Measurements from ENCODE around the gene RAVER1. TPM values are rescaled to one million over a fixed set of nuclear protein-coding genes. Genes with fewer than 3 reads are reported as not detected.
A peak's percentile ranks its signal among the peaks of the same experiment; 100 is the strongest.

The RAVER1 gene
- polyA plus RNA-seq, 4 donors: 22.2 to 45.2 (median 35.8) TPM

DNA sequence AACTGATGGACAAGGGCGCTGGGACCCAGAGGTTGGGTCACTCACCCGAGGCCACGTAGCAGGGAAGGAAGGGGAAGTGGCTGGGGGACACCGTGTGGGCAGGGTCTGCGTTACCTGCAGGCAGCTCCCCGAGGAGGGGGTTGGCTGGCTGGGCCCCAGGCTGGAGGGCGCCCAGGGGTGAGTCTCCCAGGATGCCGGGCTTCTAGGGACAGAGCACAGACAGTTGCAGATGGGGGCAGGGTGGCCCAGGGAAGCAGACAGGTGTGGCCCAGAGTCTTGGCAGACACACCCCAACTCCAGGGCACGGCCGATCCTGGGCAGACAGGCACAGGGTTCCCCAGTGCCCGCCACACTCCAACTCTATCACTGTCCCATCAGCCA is 11.9 kb downstream of the RAVER1 start:
- no peak for DNase-seq (ENCODE audit: low read depth in 4 of 4, low spot score in 2 of 4)

DNA sequence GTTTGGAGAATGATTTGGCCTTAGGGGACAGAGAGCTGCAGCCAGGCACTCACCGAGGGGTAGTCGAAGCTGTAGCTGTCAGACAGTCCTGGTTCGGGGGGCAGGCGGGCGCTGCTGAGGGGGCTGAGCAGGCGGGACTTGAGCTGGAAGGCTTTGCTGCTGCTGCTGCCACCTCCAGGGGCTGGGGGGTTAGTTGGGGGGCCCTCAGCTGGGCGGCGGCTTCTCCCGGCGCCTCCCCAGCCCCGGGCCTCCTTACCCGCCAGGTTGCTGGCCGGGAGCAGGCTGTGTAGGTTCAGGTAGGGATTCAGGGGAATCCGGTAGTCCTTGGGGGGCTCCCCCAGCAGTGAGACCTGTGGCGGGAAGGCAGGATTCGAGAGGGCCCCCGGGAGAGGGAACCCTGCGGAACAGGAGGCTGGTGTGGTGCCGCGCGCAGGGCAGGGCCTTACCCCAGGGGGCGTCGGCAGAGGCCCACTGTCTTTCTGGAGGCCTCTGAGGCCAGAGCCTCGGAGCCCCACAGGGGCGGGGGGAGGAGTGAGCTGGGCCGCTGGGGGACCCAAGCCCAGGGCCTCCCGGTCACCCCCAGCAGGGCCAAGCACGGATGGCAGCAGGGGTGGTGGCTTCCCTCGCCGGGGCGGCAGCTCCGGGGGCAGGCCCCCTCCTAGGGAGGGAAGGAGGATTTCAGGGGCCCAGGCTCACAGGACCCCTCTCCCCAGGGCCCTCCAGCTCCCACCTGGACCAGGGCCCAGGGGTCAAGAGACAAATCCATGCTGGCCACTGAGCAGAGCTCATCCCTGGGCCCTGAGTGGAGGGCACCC is 12.5 kb downstream of the RAVER1 start:
- no peak for DNase-seq (ENCODE audit: low read depth in 4 of 4, low spot score in 2 of 4)

DNA sequence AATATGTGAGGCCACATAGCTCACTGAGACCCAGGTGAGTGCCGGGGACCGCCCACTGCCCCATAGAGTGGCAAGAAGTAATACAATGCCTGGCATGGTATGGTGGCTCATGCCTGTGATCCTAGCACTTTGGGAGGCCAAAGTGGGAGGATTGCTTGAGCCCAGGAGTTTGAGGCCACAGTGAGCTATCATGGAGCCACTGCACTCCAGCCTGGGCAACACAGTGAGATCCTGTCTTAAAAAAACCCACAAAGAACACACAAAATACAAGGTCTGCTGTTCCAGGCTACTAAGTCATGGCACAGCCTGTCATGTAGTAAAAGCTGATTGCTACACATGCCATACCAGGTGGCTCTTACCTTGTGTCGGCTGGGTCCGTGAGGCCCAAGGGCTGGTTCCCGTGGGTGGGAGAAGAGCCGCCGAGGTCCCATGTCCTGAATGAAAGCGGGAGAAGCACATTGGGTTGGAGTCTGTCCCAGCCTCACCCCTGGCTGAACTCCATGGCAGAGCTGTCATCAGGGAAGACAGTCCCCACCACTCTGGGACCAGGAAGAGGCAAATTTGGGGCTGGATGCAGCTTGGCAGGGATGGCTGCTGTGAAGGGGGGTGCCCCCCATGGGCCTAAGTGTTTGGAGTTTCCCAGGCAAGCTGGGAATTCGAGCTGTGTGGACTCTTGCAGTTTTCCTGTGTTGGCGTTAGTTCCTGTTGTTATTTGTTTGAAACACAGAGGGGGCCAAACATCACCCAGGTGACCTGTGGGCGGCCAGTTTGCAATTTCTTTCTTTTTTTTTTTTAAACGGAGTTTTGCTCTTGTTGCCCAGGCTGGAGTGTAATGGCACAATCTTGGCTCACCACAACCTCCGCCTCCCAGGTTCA is 14.3 kb downstream of the RAVER1 start:
- DNase-seq (ENCODE audit: low read depth in 4 of 4, low spot score in 2 of 4): no peak

DNA sequence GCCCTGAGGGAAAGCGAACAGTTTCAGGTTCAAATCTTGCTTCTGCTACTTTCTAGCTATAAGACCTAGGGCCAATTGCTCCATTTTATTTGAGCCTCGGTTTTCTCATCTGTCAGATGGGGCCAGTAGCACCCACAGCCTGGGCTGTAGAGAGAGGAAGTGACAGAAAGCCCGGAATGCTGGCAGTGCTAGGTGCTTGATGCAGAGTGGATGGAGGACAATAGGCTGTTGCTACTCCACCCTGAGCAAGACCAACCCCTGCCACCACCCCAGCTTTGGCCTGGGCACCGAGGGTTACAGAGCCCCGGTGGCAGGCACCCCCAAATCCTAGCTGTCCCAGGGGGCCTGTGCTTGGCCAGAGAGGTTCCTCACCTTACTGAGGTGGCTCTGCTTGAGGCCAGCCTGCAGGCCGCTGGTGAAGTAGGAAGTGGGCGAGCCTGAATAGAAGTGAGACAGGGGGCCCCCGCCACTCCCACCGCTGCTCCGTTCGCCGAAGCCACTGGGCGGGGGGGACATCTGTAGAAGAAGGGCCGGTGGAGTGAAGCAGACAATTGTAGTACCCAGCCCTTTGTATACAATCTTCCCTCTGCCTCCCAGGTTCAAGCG is 15.4 kb downstream of the RAVER1 start:
- DNase-seq (ENCODE audit: low read depth in 4 of 4, low spot score in 2 of 4): no peak

DNA sequence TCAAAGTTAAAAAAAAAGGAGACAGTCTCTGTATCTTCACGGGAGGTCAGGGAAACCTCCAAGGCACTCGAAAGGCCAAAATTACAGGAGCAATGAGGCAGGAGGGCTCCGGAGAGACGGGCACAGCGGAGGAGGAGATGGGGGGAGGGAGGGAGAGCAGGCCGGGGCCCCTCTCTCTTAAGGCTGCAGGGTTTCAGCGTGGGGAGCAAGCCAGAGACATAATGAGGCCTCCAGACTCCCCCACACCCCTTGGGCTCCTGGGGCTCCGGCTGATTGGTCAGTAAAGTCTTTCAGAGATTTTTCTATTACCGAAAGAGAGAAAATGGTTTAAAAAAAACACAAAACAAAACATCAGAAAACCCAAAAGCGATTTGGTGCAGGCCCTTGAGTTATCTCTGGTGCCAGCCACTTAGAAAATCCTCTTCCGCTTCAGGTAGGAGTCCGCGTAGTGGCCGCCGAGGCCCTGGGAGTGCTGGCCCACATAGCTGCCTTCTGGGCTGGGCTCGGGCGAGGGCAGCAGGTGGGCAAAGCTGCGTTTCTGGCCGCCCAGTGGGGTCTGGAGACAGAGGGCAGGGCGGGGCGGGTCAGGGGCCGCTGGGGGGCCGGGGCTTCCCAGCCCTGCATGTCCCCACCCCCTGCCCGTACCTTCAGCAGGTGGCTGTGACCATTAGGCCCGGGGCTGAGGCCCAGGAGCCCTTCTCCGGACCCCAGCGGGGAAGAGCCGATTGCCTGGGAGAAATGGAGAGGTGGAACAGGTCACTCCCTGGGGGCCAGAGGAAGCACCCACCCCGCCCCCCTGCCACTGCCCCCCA is 16.1 kb downstream of the RAVER1 start:
- no peak for DNase-seq (ENCODE audit: low read depth in 4 of 4, low spot score in 2 of 4)

DNA sequence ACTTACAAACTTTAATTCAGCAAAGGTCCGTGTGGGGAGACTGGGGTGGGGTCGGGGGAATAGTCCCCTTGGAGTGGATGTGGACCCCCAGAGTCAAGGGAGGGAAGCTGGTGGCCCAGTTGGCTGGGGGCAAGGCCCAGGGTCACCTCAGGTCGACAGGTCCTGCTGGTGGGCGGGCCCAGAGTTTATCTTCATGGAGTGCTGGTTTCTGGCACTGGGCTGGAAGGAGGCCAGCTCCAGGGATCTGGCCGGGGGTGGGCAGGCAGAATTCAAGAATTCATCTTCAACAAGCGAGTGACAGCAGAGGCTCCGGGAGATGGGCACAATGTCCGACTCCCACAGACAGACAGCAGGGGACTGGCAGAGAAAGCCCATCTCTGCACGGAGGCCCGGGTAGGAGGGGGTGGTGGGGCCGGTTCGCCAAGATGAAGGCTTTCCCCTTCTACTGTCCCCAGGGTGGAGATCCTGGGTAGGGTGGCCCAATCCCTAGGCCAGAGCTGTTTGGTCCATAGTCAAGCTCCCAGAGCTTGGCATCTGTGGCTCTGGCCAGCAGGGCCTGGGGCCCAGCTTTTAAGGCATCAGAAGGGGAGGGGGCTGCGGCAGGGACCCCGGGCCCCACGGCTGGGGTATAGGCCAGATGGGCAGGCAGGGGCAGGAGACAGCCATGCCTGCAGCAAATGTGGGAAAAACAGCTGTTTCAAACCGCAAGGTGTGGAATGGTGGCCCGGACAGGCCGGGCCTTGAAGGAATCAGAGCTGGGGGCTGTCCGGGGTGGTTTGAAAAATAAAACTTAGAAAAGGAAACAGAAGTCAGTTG is 16.9 kb downstream of the RAVER1 start:
- DNase-seq (ENCODE audit: low read depth in 4 of 4, low spot score in 2 of 4): no peak

DNA sequence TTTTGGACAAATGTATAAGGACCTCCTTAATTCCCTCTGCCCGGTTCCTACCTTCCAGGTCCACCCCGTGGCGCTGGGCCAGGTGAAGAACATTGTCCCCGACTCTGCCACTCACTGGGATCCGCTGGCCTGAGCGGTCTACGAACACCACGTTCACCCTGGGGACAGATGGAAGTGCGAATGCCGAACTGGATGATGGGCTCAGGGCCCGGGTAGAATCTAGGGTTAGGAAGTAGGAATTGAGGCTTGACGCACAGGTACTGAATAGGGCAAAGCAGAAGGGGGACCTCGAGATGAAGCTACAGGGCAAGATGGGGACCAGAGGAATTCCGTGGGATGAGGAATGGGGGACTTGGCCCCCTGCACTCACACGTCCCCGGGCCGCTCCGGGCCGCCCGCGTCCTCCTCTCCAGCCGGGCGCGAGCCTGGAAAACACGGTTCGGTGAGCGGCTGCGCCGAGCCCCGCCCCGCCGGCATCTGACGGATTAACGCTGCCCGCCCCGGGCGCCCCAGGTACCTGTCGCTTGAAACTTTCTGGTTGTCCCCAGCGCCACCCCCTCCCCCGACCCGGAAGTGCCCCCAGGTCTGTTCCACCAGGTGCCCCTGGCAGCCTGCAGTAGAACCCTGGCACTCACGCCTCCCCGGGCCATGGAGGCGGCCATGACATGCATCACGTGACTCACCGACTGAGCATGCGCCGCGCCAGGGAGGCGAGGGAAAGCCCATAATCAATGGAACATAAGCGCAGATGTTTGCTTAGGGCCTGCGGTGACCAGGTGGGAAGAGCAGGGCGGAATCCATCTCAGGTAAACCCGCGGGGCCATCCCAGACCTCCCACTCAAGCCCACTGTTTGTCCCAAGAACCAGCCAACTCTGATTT is 17.8 kb downstream of the RAVER1 start, which contains the start of gene FDX2:
Gene FDX2 (minus strand): TSS at position 681 of the 880 bp plus-strand sequence. CDS start 19 bp downstream, at position 662.
- DNase-seq (ENCODE audit: low read depth in 4 of 4, low spot score in 2 of 4): peak in 1 of 4 donors; percentile 70

DNA sequence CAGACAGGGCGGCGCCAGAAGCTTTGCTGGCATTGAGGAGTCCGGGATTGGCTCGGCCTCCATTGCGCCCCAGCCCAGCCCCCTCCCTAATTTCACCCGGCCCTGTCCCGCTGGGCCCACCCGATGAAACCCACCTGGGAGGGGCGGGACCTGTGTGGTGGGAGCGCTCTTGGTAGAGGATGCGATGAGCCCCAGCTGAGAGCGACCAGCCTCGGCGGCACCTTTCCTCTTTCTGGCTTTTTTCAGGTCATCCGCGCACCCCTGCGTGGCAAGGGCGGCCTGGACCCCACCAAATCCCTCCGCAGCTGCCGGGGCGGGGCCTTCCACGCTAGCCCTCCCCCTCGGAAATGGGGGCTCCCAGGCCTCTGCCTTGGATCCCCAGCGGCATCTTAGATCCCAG is 23.9 kb downstream of the RAVER1 start, which contains the start of gene ZGLP1:
Gene ZGLP1 (minus strand): TSS at position 393 of the 400 bp plus-strand sequence.
- DNase-seq (ENCODE audit: low read depth in 4 of 4, low spot score in 2 of 4): no peak

DNA sequence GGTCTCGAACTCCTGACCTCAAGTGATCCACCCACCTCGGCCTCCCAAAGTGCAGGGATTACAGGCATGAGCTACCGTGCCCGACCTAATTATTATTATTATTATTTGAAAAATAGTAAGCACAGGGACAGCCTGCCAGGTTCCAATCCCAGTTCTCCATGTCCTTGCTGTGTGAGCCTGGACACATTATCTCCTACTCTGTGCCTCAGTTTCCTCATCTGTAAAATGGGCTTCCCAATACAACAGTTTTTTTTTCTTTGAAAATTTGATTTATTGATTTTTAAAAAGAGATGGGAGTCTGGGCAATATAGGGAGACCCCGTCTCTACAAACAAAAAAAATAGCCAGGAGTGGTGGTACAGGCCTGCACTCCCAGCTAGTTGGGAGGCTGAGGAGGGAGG is 27.0 kb downstream of the RAVER1 start:
- no peak for DNase-seq (ENCODE audit: low read depth in 4 of 4, low spot score in 2 of 4)

DNA sequence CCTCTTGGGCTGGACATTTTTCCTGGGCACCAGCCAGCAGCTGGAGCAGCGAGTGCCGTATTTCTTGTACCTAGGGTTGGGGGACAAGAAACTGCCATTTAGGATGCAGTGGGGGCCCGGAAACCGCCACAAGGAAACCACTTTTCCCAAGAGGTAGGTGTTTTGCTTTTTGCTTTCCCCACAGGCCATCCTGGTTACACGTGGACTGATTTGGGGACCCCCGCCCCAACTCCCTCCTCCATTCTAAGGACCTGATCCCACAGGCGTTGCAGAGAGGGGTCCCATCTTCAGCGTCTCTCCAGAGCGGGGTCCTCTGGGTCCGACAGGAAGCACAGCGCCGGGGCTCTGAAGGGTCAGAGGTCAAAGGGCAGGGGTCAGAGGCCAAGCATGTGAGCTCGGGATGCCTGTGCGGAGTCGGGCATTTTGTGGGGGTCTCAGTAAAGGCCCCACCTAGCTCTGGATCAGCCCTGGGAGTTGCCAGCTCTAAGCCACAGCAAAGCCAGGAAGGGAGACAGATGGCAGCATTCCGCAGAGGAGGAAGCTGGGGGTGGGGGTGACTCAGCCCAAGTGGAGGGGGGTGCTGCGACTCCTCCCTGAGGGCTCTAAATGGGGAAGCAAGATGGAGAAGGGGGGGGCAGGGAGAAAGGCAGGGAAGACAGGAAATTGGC is 28.1 kb downstream of the RAVER1 start:
- DNase-seq (ENCODE audit: low read depth in 4 of 4, low spot score in 2 of 4): no peak

DNA sequence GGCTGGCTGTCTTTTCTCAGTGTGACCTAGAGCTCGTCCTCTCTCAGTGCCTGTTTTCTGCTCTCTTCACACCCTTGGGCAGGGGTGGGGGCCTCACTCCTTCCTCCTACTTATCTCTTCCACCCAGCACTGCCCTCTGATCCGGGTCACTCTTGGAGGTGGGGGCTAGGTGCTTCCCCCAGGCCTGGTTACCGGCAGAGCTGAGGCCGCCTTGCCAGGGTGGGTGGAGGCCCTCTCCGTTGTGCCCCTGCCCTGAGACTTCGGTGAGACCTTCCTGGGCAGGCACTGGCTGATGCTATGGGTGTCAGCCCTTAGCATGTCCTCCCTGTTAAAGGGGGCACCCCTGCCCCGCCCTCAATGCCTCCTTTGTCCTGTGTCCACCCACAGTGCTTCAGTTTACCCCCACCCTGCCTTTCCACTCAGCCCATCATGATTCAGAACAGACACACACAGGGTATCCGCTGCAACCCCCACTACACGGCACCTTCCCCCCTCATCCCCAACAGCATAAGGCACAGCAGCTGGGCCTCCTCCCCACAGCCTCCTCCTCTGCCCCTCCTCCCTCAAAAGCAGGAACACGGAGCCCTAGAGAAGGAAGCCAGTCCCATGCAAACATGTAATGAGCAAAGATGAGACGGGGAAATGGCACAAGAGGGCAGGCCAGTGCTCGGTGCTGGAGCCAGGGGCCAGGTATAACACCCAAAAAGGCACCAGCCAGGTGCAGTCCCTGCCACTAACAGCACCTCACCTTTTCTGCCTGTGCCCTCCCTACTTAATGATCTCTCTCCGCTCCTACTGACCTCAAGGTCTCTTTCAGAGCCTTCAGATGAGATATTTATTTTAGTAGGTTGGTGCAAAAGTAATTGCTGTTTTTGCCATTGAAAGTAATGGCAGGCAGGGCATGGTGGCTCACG is 33.5 kb downstream of the RAVER1 start:
- no peak for DNase-seq (ENCODE audit: low read depth in 4 of 4, low spot score in 2 of 4)

DNA sequence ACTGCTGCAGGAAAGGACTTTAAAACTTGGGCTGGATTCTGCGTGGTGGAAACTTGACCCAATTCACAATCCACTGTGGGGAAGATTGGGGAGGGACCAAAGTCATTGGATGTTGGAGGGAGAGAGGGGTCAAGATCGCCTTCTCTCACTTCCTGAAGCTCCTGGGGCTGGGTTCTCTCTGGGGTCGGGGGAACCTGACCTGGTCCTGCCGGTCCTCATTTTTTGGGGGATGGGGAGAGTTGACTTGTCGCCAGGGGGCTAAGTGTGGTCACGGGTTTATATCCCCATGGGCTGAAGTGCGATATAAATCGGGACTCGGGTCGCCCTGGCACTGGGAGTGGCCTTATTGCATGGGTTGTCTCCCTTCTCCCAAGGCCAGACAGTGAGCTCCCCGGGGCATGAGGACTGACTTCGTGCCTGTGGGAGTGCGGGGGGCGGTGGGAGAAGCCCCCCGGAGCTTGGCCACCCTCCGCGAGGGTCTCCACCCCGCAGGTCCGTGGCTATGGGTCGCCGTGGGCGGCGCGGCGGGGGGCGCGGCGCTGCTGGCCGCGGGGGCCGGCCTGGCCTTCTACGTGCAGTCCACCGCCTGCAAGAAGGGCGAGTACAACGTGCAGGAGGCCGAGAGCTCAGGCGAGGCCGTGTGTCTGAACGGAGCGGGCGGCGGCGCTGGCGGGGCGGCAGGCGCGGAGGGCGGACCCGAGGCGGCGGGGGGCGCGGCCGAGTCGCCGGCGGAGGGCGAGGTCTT is 37.3 kb downstream of the RAVER1 start:
- no peak for DNase-seq (ENCODE audit: low read depth in 4 of 4, low spot score in 2 of 4)

DNA sequence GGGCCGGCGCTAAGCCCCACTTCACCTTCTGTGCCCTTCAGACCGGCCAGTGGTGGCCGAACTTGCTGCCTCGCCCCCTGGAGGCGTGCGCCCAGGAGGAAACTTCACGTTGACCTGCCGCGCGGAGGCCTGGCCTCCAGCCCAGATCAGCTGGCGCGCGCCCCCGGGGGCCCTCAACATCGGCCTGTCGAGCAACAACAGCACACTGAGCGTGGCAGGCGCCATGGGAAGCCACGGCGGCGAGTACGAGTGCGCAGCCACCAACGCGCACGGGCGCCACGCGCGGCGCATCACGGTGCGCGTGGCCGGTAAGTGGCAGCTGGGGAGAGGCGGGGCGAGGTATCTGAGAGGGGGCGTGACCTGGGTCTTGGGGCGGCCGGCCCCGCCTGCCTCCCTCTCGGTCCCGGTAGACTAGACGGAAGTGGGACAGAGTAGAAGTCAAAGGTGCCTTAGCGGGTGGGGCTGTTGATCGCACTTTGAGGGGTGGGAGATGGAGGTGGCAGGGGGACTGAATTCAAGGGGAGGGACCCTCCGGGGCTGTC is 38.0 kb downstream of the RAVER1 start:
- no peak for DNase-seq (ENCODE audit: low read depth in 4 of 4, low spot score in 2 of 4)

DNA sequence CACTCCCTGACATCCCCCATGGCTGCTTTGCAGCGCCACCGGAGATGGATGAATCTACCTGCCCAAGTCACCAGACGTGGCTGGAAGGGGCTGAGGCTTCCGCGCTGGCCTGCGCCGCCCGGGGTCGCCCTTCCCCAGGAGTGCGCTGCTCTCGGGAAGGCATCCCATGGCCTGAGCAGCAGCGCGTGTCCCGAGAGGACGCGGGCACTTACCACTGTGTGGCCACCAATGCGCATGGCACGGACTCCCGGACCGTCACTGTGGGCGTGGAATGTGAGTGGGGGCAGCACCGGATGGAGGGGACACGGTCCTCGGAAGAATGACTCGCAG is 39.0 kb downstream of the RAVER1 start:
- DNase-seq (ENCODE audit: low read depth in 4 of 4, low spot score in 2 of 4): no peak

DNA sequence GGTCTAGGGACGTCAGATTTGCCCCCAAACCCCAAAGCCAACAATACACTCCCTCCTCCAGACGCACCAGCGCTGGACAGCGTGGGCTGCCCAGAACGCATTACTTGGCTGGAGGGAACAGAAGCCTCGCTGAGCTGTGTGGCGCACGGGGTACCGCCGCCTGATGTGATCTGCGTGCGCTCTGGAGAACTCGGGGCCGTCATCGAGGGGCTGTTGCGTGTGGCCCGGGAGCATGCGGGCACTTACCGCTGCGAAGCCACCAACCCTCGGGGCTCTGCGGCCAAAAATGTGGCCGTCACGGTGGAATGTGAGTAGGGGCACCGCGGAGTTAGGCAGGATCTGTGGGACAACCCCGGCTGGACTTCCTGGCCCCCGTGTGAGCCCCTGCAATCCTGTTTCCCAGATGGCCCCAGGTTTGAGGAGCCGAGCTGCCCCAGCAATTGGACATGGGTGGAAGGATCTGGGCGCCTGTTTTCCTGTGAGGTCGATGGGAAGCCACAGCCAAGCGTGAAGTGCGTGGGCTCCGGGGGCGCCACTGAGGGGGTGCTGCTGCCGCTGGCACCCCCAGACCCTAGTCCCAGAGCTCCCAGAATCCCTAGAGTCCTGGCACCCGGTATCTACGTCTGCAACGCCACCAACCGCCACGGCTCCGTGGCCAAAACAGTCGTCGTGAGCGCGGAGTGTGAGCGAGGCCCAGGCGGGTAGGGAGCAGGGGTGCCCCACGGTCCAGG is 39.5 kb downstream of the RAVER1 start:
- no peak for DNase-seq (ENCODE audit: low read depth in 4 of 4, low spot score in 2 of 4)
